GM12891 (cell line): ENCODE data around the gene PNRC1.

ENCODE experiments used
- DNase-seq: peaks from one replicate; pipeline ENCODE4 v3.0.0; 2011; ENCODE audit warnings: low spot score; ENCODE audit not compliant: insufficient read length
- FAIRE-seq: peaks from 2 replicates; lab custom pipeline; 2011; peaks lifted over from hg19 to GRCh38; lab: Jason Lieb, UNC
- PAX5 ChIP-seq: IDR thresholded peaks from 2 replicates; pipeline ENCODE4 v1.6.1; 2011; ENCODE audit warnings: low read length, moderate library complexity, mild to moderate bottlenecking; ENCODE audit not compliant: insufficient read depth, severe bottlenecking
- POLR2A ChIP-seq: IDR thresholded peaks from 2 replicates; pipeline ENCODE4 v1.6.1; 2011; ENCODE audit warnings: low read depth, low read length, control low read depth
- POLR2AphosphoS5 ChIP-seq: IDR thresholded peaks from 2 replicates; pipeline ENCODE4 v1.6.1; 2011; ENCODE audit warnings: low read depth, low read length, control low read depth
- POU2F2 ChIP-seq: IDR thresholded peaks from 2 replicates; pipeline ENCODE4 v1.6.1; 2011; ENCODE audit warnings: low read depth, mild to moderate bottlenecking, control low read depth, low read length, moderate library complexity
- SPI1 ChIP-seq: IDR thresholded peaks from 2 replicates; pipeline ENCODE4 v1.6.1; 2011; ENCODE audit warnings: low read depth, low read length, control low read depth
- TAF1 ChIP-seq: IDR thresholded peaks from 2 replicates; pipeline ENCODE4 v1.6.1; 2011; ENCODE audit warnings: low read depth, low read length, control low read depth

PNRC1 gene

DNA sequence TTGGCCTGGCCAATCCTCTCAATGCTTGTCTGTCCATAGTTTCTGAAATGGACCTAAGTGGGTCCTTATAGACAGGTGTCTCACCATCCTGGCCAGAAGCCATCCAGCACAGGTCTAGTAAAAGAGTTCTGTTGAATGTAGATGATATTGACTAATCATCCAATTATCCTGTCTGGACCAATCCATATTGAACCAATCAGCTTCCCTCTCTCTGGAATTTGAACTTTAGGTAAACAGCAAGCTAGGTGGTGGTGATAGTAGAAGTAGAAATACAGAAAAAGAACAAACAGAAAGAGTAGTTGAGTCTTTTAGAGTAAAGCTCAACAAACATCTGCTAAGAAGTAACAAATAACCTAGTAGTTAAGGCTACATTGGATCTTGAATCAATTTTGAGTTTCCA is 9.5 kb upstream of the PNRC1 start:
- no peak for TF ChIP-seq SPI1
- TF ChIP-seq TAF1, result no peak
- TF ChIP-seq POLR2AphosphoS5, result no peak
- TF ChIP-seq PAX5, result no peak
- no peak for TF ChIP-seq POLR2A
- TF ChIP-seq POU2F2, result no peak
- no peak for FAIRE-seq
- DNase-seq, result no peak

DNA sequence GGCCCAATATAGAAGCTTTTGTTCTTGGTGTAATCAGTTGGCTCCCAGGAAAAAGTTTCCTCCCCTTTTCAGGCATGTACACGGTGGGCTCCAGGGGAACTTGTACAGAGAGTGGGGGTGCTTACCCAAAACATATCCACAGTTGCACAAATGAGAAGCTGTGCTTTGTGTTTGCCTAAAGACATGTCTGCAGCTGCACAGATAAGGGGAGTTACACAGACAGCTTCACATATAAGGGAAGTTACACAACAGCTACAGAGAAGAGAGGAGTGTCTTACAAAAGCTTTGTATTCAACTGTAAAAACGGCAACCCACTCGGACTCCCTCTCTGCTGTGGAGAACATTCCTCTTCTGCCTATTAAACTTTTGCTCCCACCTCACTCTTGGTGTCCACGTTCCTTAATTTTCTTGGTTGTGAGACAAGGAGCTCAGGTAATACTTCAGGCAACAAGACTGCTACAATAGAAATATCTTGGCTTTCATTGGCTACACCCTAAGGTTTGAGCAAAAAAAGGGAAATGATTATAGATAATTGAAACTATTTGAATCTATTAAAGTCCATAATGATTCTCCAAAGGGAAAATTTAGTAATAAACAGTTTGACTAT is 7.4 kb upstream of the PNRC1 start:
- TF ChIP-seq POLR2AphosphoS5 (no peak), SPI1 (no peak), POLR2A (no peak), TAF1 (no peak), POU2F2 (no peak), PAX5 (no peak)
- DNase-seq (no peak), FAIRE-seq (peak; percentile 81)

DNA sequence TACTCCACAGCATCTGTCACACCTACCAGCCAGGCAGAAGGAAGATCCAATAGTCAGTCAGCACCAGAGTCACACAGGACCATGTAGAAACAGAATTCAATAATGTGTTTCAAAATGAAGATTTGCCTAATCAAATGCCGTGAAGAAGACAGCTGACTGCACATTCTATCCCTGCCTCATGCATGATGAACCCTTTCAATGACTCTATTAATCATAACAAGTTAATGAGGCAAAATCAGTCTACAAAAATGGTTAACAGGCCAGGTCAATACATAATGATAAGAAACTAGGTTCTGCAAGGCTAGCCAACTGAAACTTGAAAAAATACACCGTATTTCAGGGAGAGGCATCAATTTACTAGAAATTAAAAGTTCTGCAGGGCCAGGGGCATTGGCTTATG is 6.7 kb upstream of the PNRC1 start:
- FAIRE-seq (peak; percentile 23), DNase-seq (no peak)
- TF ChIP-seq POLR2A (no peak), PAX5 (no peak), POU2F2 (no peak), SPI1 (no peak)

DNA sequence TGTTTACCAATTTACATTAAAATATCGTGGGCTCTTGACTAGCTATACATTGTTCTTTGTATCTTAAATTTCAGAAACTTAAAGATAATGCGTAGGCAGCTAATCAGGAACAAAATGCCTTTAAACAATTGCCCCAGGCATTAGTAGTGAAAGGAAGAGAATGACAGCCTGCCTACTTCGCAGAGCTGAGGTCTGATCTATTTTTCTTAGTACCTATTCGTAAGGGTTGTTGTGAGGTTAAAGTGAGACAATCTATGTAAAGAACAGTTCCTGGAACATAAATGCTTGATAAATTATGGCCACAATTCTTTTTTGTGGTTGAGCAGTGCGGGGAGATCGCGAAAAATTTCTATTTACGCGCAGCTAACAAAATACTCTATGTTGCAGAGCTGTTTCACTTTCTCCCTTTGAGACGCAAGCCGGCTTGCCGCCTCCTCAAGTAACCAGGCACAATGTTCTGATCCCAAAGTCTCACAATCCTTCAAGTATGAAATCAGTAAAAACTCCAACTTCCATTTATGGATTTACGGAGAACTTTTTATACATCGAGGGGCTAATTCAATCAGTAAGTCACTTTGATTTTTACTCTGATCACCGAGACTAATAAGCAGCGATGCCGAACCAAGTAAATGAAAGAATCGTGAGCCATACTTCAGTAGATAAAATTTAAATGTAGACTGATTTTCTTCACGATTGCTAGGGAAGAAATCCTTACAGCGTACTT is 878 bp upstream of the PNRC1 start:
- no peak for DNase-seq
- peak; percentile 69 for FAIRE-seq
- no peak for TF ChIP-seq SPI1
- TF ChIP-seq POLR2A, result no peak
- TF ChIP-seq PAX5, result no peak
- TF ChIP-seq POU2F2, result no peak
- no peak for TF ChIP-seq TAF1
- TF ChIP-seq POLR2AphosphoS5, result no peak

DNA sequence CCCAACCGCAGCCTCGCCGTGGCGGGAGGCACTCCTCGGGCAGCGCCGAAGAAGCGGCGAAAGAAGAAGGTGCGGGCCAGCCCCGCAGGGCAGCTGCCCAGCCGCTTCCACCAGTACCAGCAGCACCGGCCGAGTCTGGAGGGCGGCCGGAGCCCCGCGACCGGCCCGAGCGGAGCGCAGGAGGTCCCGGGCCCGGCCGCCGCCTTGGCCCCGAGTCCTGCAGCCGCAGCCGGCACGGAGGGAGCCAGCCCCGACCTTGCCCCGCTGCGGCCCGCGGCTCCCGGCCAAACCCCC is 525 bp downstream of the PNRC1 start:
- no peak for TF ChIP-seq PAX5
- no peak for TF ChIP-seq POU2F2
- no peak for TF ChIP-seq SPI1
- no peak for TF ChIP-seq POLR2A
- TF ChIP-seq TAF1, result no peak
- TF ChIP-seq POLR2AphosphoS5, result no peak
- DNase-seq (no peak), FAIRE-seq (no peak)

DNA sequence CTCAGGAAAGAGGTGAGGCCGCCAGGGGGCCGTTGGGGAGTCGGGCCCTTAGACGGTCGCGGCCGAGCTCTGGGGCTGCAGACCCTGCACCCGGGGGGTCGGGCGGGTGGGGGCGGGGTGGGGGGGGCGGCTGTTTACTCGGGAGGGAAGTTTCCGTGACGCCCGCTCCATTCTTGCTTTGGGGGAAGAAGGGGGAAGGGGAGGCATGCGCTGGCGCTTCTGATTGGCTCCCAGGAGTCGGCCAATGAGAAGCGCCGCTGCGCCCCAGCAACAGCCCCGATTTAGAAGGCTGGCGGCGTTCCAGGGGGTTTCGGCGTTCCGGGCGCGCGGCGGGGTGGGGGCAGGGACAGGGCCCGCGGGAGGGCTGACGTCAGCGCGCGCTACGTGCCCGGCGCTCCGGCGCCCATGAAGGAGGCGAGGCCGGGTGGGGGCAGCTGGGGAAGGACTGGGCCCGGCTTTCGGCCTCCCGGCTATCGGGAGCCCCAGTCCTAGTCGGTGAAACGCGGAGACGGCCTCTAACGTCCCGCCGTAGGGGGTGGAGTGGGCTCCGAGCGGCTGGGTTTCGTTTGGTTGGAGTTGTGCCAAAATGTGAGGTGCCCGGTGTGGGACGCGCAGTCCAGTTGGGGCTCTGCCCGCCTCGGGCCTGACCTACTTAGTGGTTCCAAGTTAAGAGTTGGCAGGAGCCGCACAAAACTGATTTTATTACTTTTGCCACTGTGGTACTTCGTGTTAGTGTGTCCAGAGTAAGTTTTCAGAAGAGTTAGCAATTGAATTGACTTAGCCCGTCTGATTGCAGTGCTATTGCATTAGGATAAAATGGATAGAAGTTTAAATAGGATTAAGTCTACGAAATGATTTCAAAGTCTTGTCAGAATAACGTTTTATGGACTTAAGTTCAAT is 1.1 kb downstream of the PNRC1 start:
- TF ChIP-seq TAF1 (no peak), POLR2AphosphoS5 (peak; percentile 84), POU2F2 (peak; percentile 48; the same call in 1 of the 2 replicates), POLR2A (peak; percentile 81), PAX5 (peak; percentile 71), SPI1 (0 out of 2 replicates have a peak, but pooled peaks have one; percentile 5)
- DNase-seq (peak; percentile 77), FAIRE-seq (peak; percentile 91)

DNA sequence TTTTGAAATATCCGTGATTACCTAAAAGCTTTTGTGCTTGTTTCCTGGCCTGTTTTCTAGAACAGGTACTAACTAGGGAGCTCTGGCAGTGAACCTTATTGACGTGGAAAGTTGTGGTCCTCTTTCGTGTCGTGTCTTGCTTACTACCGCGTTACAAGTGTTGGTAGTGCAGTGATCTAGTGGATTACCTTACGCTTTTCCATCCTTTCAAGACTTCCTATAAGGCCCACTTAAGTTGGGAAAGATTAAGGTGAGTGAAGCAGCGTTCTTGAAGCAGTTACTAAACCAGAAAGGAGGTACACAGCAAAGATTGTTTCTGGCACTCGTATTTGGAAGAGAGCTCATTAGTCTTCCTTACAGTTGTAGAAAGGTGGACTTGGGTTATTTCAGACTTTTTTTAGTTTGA is 1.9 kb downstream of the PNRC1 start:
- DNase-seq, result no peak
- no peak for FAIRE-seq
- TF ChIP-seq POLR2A, result no peak
- no peak for TF ChIP-seq TAF1
- TF ChIP-seq PAX5, result no peak
- no peak for TF ChIP-seq POU2F2
- TF ChIP-seq SPI1, result no peak
- no peak; the same call in 1 of the 2 replicates for TF ChIP-seq POLR2AphosphoS5

DNA sequence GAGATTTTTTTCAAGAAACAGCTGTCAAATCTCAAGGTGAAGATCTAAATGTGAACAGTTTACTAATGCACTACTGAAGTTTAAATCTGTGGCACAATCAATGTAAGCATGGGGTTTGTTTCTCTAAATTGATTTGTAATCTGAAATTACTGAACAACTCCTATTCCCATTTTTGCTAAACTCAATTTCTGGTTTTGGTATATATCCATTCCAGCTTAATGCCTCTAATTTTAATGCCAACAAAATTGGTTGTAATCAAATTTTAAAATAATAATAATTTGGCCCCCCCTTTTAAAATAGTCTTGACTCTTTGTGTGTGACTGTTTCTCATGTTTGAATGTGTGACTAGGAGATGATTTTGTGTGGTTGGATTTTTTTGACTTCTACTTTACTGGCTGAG is 4.0 kb downstream of the PNRC1 start:
- FAIRE-seq (no peak), DNase-seq (no peak)
- TF ChIP-seq POU2F2, result no peak
- TF ChIP-seq POLR2A, result no peak
- no peak for TF ChIP-seq SPI1
- no peak for TF ChIP-seq PAX5
- no peak for TF ChIP-seq POLR2AphosphoS5
- TF ChIP-seq TAF1, result no peak

DNA sequence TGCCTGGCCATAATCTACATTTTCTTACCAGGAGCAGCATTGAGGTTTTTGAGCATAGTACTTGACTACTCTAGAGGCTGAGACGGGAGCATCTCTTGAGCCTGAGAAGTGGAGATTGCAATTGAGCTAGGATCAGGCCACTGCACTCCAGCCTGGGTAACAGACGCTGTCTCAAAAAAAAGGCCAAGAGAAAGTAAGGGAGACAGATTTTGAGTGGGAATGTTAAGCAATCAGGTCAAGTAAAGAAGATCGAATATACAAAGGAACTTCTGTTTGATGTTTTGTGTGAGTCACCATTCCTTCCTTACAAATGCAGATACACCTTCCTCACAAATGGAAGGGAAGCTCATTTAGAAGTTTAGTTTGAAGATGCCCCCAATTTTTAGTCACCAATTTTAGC is 4.4 kb downstream of the PNRC1 start:
- FAIRE-seq, result no peak
- TF ChIP-seq PAX5 (no peak), SPI1 (no peak), POLR2A (no peak), POLR2AphosphoS5 (no peak), TAF1 (no peak), POU2F2 (no peak)
- no peak for DNase-seq
